ENCODE data around the gene CFAP221.
A peak's percentile ranks its signal among the peaks of the same experiment; 100 is the strongest.

The CFAP221 gene

DNA sequence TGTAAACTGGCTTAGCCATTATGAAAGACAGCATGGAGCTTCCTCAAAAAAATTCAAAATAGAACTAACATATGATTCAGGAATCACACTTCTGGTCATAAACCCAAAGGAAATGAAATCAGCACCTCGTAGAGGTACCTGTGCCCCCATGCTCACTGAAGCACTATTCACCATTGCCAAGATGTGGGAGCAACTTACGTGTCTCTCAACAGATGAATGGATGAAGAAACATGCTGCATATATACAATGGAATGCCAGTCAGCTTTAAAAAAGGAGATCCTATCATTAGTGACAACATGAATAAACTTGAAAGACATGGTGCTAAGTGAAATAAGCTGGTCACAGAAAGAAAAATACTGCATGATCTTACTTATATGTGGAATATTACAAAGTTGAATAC is 28.1 kb upstream of the CFAP221 start:
- TF ChIP-seq ZNF274 (IDR thresholded peaks at IDR 0.05; ENCODE audit: low read depth, low read length) (no peak), YY1 (IDR thresholded peaks at IDR 0.05; ENCODE audit: insufficient read depth, insufficient read length) (no peak), SUZ12 (IDR thresholded peaks at IDR 0.05; ENCODE audit: extremely low read depth, insufficient read depth, insufficient read length) (no peak)
- DNase-seq (ENCODE audit: low read depth, low spot score), result no peak
- Histone ChIP-seq H3K4me1 (ENCODE audit: insufficient read depth, insufficient read length) (peaks cover 4% of the 10 kb centered on the region), H3K4me3 (ENCODE audit: insufficient read length, low read depth) (no peak overlapping the region), H3K9me3 (ENCODE audit: insufficient read depth, low read length) (peaks cover 5% of the 10 kb centered on the region; the same call in 1 of the 2 replicates), H3K27me3 (ENCODE audit: insufficient read depth, insufficient read length) (peaks cover 12% of the 10 kb centered on the region), H3K9ac (ENCODE audit: insufficient read length, low read depth) (no peak overlapping the region), H3K36me3 (ENCODE audit: insufficient read depth, insufficient read length, low read length) (no peaks in the 10 kb centered on the region)

DNA sequence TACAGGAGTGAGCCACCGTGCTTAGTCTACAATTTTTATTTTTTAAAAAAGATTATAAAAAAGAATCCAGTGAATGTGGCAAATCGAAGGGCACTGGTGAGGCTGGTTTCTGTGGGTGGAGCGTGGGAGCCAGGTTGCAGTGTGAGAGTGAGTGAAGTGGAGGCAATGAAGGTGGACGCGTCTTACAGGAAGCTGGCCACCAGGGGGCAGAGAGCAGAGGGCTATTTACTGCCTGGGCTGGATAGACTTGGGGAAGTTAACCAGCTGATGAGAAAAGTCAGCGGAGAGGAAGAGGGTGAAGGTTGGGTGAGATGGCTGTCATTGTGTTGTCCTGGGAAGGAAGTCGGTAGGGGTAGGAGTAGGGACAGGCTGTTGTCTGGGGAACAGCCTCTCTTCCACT is 26.8 kb upstream of the CFAP221 start:
- DNase-seq (ENCODE audit: low read depth, low spot score), result peak; percentile 38
- Histone ChIP-seq H3K36me3 (ENCODE audit: insufficient read depth, insufficient read length, low read length) (no peaks in the 10 kb centered on the region), H3K4me1 (ENCODE audit: insufficient read depth, insufficient read length) (peaks cover 4% of the 10 kb centered on the region), H3K27me3 (ENCODE audit: insufficient read depth, insufficient read length) (peaks cover 25% of the 10 kb centered on the region), H3K4me3 (ENCODE audit: insufficient read length, low read depth) (no peak overlapping the region), H3K9me3 (ENCODE audit: insufficient read depth, low read length) (peaks cover 5% of the 10 kb centered on the region; the same call in 1 of the 2 replicates), H3K9ac (ENCODE audit: insufficient read length, low read depth) (no peak overlapping the region)
- TF ChIP-seq ZNF274 (IDR thresholded peaks at IDR 0.05; ENCODE audit: low read depth, low read length), result no peak

DNA sequence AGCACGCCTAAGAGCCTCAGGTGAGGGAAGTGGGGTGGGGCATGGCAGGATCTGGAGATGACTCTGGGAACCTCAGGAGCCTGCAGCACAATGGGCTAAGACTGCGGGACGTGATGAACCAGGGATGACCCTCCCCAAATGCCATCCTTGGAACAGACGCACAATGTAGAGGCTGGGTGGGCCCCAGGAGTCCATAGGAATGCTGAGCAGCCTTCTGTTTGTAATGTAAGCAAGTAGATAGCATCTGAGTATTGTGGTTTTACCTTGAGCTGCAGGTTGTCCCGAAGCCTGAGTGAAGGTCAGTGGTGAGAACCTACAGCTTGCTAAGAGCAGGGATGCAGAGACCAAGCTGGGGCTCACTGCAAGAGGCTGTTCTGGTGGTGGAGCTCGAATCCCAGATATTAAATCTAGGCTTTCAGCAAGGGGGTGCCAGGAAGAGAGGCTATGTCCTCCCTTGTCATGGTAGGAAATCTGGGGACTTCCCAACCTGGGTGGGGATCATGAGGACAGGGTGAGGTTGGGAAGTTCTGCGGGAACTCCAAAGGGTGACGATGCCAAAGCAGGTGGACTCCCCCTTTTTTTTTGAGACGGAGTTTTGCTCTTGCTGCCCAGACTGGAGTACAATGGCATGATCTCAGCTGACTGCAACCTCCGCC is 25.7 kb upstream of the CFAP221 start:
- Histone ChIP-seq H3K36me3 (ENCODE audit: insufficient read depth, insufficient read length, low read length) (no peaks in the 10 kb centered on the region), H3K9me3 (ENCODE audit: insufficient read depth, low read length) (peaks cover 5% of the 10 kb centered on the region; the same call in 1 of the 2 replicates), H3K4me3 (ENCODE audit: insufficient read length, low read depth) (no peak overlapping the region), H3K4me1 (ENCODE audit: insufficient read depth, insufficient read length) (peaks cover 4% of the 10 kb centered on the region), H3K27me3 (ENCODE audit: insufficient read depth, insufficient read length) (peaks cover 36% of the 10 kb centered on the region), H3K9ac (ENCODE audit: insufficient read length, low read depth) (no peak overlapping the region)
- TF ChIP-seq SUZ12 (IDR thresholded peaks at IDR 0.05; ENCODE audit: extremely low read depth, insufficient read depth, insufficient read length) (no peak), ZNF274 (IDR thresholded peaks at IDR 0.05; ENCODE audit: low read depth, low read length) (no peak), YY1 (IDR thresholded peaks at IDR 0.05; ENCODE audit: insufficient read depth, insufficient read length) (no peak)
- DNase-seq (ENCODE audit: low read depth, low spot score), result no peak

DNA sequence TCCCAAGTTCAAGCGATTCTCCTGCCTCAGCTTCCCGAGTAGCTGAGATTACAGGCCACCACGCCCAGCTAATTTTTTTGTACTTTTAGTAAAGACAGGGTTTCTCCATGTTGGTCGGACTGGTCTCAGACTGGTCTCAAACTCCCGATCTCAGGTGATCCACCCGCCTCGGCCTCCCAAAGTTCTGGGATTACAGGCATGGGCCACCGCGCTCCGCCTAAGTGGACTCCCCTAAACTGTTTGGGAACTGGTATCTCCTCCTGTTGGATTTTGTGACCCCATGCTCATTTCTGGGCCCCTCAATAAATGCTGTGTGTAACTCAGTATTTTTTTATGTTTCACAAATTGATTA is 25.2 kb upstream of the CFAP221 start:
- Histone ChIP-seq H3K36me3 (ENCODE audit: insufficient read depth, insufficient read length, low read length) (no peaks in the 10 kb centered on the region), H3K27me3 (ENCODE audit: insufficient read depth, insufficient read length) (peaks cover 41% of the 10 kb centered on the region), H3K4me1 (ENCODE audit: insufficient read depth, insufficient read length) (peaks cover 4% of the 10 kb centered on the region), H3K9me3 (ENCODE audit: insufficient read depth, low read length) (peaks cover 5% of the 10 kb centered on the region; the same call in 1 of the 2 replicates), H3K9ac (ENCODE audit: insufficient read length, low read depth) (no peak overlapping the region), H3K4me3 (ENCODE audit: insufficient read length, low read depth) (no peak overlapping the region)
- DNase-seq (ENCODE audit: low read depth, low spot score), result no peak
- TF ChIP-seq SUZ12 (IDR thresholded peaks at IDR 0.05; ENCODE audit: extremely low read depth, insufficient read depth, insufficient read length) (no peak), ZNF274 (IDR thresholded peaks at IDR 0.05; ENCODE audit: low read depth, low read length) (no peak), YY1 (IDR thresholded peaks at IDR 0.05; ENCODE audit: insufficient read depth, insufficient read length) (no peak)

DNA sequence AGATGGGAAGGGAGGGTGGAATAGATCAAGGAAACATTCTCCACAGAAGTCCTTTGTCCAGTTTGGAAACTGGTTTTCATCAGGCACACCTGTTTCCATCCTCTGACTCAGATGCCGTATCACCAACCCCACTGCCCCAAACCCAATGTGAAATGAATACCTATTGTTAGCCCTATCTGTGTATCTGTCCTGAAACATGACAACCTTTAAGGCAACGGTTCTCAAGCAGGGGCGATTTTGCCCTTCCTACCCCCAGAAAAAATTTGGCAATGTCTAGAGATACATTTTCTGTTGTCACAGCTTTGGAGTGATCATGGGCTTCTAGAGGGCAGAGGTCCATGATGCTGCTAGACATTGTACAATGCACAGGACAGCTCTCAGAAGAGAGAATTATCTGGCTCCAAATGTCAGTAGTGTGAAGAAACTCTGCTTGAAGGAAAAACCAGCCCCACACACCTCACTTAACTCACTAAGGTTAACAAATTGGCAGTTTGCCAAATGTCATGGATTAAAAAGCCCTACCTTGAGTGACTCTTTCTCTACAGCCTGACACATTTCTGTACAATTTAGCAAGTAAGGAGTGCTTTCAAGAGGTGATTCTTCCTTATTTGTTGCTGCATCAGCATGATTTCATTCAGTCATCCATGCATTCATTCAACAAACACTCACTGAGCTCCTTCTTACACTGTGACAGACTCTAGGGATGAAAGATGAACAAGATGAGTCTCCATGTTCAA is 23.4 kb upstream of the CFAP221 start:
- H3K27me3 ChIP-seq (ENCODE audit: insufficient read depth, insufficient read length), result peaks cover 59% of the 10 kb centered on the region

DNA sequence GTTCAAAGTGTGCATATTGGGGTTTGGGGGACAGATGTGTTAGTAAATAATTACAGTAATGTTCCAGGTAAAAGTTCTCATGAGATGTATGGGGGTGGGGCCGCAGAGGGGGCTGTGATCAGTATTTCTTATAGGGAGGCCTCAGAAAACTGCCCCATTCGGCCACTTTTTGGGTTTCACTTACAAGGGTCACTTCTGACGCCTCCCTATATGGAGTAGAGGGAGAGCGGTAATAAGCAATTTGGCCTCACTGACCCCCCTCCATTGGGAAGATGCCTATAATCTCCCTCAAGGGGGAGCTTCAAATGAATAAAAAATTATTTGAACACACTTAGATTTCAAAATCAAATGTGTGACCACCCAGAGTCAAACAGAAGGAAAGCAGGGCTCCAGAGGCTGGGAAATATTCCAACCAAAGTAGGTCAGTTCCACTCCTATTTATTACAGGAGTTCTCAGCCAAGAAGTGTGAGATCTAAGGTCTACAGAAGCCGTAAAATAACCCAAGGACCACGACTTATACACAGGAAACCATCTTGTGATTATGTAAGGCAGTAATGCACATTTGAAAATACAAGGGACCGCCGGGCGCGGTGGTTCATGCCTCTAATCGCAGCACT is 22.7 kb upstream of the CFAP221 start:
- Histone ChIP-seq H3K27me3 (ENCODE audit: insufficient read depth, insufficient read length) (peaks cover 61% of the 10 kb centered on the region), H3K36me3 (ENCODE audit: insufficient read depth, insufficient read length, low read length) (no peaks in the 10 kb centered on the region), H3K4me3 (ENCODE audit: insufficient read length, low read depth) (no peak overlapping the region), H3K4me1 (ENCODE audit: insufficient read depth, insufficient read length) (peaks cover 4% of the 10 kb centered on the region), H3K9ac (ENCODE audit: insufficient read length, low read depth) (no peak overlapping the region), H3K9me3 (ENCODE audit: insufficient read depth, low read length) (peaks cover 5% of the 10 kb centered on the region; the same call in 1 of the 2 replicates)
- no peak for TF ChIP-seq SUZ12 (IDR thresholded peaks at IDR 0.05; ENCODE audit: extremely low read depth, insufficient read depth, insufficient read length)
- no peak for TF ChIP-seq YY1 (IDR thresholded peaks at IDR 0.05; ENCODE audit: insufficient read depth, insufficient read length)
- no peak for TF ChIP-seq ZNF274 (IDR thresholded peaks at IDR 0.05; ENCODE audit: low read depth, low read length)
- no peak for DNase-seq (ENCODE audit: low read depth, low spot score)

More for the DNA sequence above, 23.4 kb upstream of the CFAP221 start:
- DNase-seq (ENCODE audit: low read depth, low spot score), result no peak
- peaks cover 4% of the 10 kb centered on the region for H3K4me1 ChIP-seq (ENCODE audit: insufficient read depth, insufficient read length)
- no peak overlapping the region for H3K4me3 ChIP-seq (ENCODE audit: insufficient read length, low read depth)
- no peak overlapping the region for H3K9ac ChIP-seq (ENCODE audit: insufficient read length, low read depth)
- TF ChIP-seq SUZ12 (IDR thresholded peaks at IDR 0.05; ENCODE audit: extremely low read depth, insufficient read depth, insufficient read length) (no peak), YY1 (IDR thresholded peaks at IDR 0.05; ENCODE audit: insufficient read depth, insufficient read length) (no peak), ZNF274 (IDR thresholded peaks at IDR 0.05; ENCODE audit: low read depth, low read length) (no peak)
- H3K36me3 ChIP-seq (ENCODE audit: insufficient read depth, insufficient read length, low read length), result no peaks in the 10 kb centered on the region
- peaks cover 5% of the 10 kb centered on the region; the same call in 1 of the 2 replicates for H3K9me3 ChIP-seq (ENCODE audit: insufficient read depth, low read length)

DNA sequence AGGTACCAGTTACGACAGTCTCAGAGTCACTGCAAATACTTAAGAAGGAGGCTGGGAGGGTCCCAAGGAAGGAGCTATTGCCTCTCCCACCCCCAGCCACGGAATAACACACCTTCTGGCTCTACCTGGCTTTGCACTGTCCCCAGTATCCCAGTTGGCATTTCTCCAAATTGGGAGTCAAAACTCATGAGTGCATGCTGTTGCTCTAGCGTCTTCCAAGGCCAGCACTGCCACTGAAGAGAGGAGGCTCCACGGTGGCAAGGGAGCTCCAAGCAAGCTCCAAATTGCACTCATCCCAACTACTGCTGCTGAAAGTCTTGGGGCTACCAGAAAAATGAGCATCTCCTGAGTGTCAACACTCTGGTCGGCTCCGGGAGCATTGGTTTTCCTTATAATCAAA is 21.6 kb upstream of the CFAP221 start:
- DNase-seq (ENCODE audit: low read depth, low spot score), result no peak
- Histone ChIP-seq H3K4me1 (ENCODE audit: insufficient read depth, insufficient read length) (peaks cover 3% of the 10 kb centered on the region), H3K9ac (ENCODE audit: insufficient read length, low read depth) (no peak overlapping the region), H3K36me3 (ENCODE audit: insufficient read depth, insufficient read length, low read length) (no peaks in the 10 kb centered on the region), H3K4me3 (ENCODE audit: insufficient read length, low read depth) (no peak overlapping the region), H3K27me3 (ENCODE audit: insufficient read depth, insufficient read length) (peaks cover 61% of the 10 kb centered on the region), H3K9me3 (ENCODE audit: insufficient read depth, low read length) (peaks cover 5% of the 10 kb centered on the region; the same call in 1 of the 2 replicates)
- TF ChIP-seq YY1 (IDR thresholded peaks at IDR 0.05; ENCODE audit: insufficient read depth, insufficient read length) (no peak), SUZ12 (IDR thresholded peaks at IDR 0.05; ENCODE audit: extremely low read depth, insufficient read depth, insufficient read length) (no peak), ZNF274 (IDR thresholded peaks at IDR 0.05; ENCODE audit: low read depth, low read length) (no peak)

Measured in NT2/D1 (cell line).